Endothelial cell (in vitro differentiated cells): ENCODE measurements around the gene ACAA1. TPM values are rescaled to one million over a fixed set of nuclear protein-coding genes. Genes with fewer than 3 reads are reported as not detected.

Experiments used
- DNase-seq: peaks from one replicate; pipeline ENCODE4 v3.0.0; 2021; ENCODE audit warnings: low spot score
- H3K27ac Mint-ChIP-seq: one replicate; pipeline ENCODE4 v1.8.0; 2021; ENCODE audit warnings: mixed read lengths, inconsistent platforms; ENCODE audit not compliant: unreplicated experiment
- H3K27me3 Mint-ChIP-seq: one replicate; pipeline ENCODE4 v1.8.0; 2021; ENCODE audit warnings: mild to moderate bottlenecking, moderate library complexity, mixed read lengths, inconsistent platforms; ENCODE audit not compliant: unreplicated experiment
- H3K36me3 Mint-ChIP-seq: one replicate; pipeline ENCODE4 v1.8.0; 2021; ENCODE audit warnings: mild to moderate bottlenecking, low read depth, mixed read lengths, inconsistent platforms; ENCODE audit not compliant: unreplicated experiment
- H3K4me1 Mint-ChIP-seq: one replicate; pipeline ENCODE4 v1.8.0; 2021; ENCODE audit warnings: mild to moderate bottlenecking, mixed read lengths, inconsistent platforms; ENCODE audit not compliant: unreplicated experiment
- H3K4me3 Mint-ChIP-seq: one replicate; pipeline ENCODE4 v1.8.0; 2021; ENCODE audit warnings: mild to moderate bottlenecking, mixed read lengths, inconsistent platforms; ENCODE audit not compliant: unreplicated experiment
- H3K9me3 Mint-ChIP-seq: one replicate; pipeline ENCODE4 v1.8.0; 2021; ENCODE audit warnings: mixed read lengths, inconsistent platforms; ENCODE audit not compliant: unreplicated experiment
- total RNA-seq: library from RNA; stranded (reverse); fragmentation: NEBNext Ultra II Directional; extraction: Animal tissue kit (Norgen Biotek cat#: 25700); gene quantifications from one replicate; pipeline ENCODE4 v1.2.1, GENCODE V29; 2021; ENCODE audit not compliant: unreplicated experiment
- TF ChIP-seq, protein P1 (sequence below): fragments of 200-600 bp; sonication (generic); IDR thresholded peaks from one replicate; pipeline ENCODE4 v1.5.0; 2021; ENCODE audit warnings: antibody characterized with exemption; ENCODE audit not compliant: unreplicated experiment

ACAA1 gene
- total RNA-seq, 1 donor from 2014 or later: 71.9 TPM

- Mint-ChIP-seq H3K27me3 (peaks cover 24% of the 10 kb centered on the region), H3K9me3 (peaks cover 17% of the 10 kb centered on the region)
These were observed 50.4 kb downstream of the ACAA1 start for GRCh38 chr3:38086496-38086895.

DNA sequence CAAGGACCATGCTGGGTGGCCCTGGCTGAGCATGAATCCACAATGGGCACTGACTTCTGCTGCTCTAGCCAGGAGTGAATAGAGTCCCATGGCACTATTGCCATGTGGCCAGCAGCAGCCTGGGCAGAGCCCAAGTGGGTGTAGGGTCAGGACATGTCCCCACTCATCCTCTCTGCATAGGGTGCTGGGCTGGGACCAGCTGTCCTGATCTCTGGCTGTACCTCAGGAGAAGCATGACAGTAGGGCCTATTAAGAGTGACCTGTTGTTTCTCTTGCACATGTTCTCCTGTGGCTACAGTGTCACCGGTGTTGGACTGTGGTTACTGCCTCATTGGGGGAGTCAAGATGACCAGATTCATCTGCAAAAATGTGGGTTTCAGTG, 51.0 kb downstream of the ACAA1 start:
- Mint-ChIP-seq H3K4me1 (peaks cover 5% of the 10 kb centered on the region), H3K4me3 (no peak overlapping the region), H3K9me3 (peaks cover 17% of the 10 kb centered on the region), H3K36me3 (peaks cover 16% of the 10 kb centered on the region), H3K27me3 (peaks cover 24% of the 10 kb centered on the region), H3K27ac (peak overlapping the region; percentile 24)
- TF ChIP-seq, protein P1, sequence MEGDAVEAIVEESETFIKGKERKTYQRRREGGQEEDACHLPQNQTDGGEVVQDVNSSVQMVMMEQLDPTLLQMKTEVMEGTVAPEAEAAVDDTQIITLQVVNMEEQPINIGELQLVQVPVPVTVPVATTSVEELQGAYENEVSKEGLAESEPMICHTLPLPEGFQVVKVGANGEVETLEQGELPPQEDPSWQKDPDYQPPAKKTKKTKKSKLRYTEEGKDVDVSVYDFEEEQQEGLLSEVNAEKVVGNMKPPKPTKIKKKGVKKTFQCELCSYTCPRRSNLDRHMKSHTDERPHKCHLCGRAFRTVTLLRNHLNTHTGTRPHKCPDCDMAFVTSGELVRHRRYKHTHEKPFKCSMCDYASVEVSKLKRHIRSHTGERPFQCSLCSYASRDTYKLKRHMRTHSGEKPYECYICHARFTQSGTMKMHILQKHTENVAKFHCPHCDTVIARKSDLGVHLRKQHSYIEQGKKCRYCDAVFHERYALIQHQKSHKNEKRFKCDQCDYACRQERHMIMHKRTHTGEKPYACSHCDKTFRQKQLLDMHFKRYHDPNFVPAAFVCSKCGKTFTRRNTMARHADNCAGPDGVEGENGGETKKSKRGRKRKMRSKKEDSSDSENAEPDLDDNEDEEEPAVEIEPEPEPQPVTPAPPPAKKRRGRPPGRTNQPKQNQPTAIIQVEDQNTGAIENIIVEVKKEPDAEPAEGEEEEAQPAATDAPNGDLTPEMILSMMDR: no peak
- no peak for DNase-seq

More at GRCh38 chr3:38086496-38086895, 50.4 kb downstream of the ACAA1 start:
- H3K4me1 Mint-ChIP-seq: peaks cover 5% of the 10 kb centered on the region
- peaks cover 16% of the 10 kb centered on the region for H3K36me3 Mint-ChIP-seq
- H3K4me3 Mint-ChIP-seq: no peak overlapping the region
- no peak overlapping the region for H3K27ac Mint-ChIP-seq
- TF ChIP-seq, protein P1: no peak
- DNase-seq: no peak

DNA sequence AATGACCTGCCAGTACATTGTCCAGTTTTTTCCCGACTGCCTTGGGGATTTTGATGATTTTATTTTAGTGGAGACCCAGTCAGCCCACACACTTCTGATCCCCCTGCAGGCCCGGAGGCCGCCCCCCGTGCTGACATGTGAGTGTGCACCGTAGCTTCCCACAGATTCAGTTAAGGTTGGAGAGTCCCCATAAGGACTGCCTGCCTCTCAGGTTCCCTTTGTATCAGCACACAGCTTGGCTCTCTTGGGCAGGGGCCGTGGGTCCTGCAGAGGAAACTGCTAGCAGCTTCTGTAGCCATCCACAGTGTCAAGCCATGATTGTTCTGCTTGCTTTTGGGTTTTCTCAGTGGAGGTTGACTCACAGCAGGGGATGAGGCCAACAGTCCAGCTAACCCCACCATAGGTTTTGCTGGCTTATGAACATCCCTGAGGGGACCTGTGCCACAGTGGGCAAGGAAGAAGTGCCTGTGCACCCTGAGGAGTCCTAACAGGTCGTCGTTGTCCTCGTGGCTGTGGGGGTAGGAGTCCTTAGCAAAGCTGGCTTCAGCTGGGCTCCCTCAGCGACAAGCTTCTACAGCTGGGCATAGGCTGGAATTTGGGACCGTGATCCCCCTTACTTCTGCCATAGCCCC, 51.5 kb downstream of the ACAA1 start:
- Mint-ChIP-seq H3K27ac (no peak overlapping the region), H3K4me1 (peaks cover 5% of the 10 kb centered on the region), H3K27me3 (peaks cover 24% of the 10 kb centered on the region), H3K4me3 (no peak overlapping the region), H3K36me3 (peaks cover 19% of the 10 kb centered on the region), H3K9me3 (peaks cover 19% of the 10 kb centered on the region)
- TF ChIP-seq, protein P1: no peak
- DNase-seq: no peak

DNA sequence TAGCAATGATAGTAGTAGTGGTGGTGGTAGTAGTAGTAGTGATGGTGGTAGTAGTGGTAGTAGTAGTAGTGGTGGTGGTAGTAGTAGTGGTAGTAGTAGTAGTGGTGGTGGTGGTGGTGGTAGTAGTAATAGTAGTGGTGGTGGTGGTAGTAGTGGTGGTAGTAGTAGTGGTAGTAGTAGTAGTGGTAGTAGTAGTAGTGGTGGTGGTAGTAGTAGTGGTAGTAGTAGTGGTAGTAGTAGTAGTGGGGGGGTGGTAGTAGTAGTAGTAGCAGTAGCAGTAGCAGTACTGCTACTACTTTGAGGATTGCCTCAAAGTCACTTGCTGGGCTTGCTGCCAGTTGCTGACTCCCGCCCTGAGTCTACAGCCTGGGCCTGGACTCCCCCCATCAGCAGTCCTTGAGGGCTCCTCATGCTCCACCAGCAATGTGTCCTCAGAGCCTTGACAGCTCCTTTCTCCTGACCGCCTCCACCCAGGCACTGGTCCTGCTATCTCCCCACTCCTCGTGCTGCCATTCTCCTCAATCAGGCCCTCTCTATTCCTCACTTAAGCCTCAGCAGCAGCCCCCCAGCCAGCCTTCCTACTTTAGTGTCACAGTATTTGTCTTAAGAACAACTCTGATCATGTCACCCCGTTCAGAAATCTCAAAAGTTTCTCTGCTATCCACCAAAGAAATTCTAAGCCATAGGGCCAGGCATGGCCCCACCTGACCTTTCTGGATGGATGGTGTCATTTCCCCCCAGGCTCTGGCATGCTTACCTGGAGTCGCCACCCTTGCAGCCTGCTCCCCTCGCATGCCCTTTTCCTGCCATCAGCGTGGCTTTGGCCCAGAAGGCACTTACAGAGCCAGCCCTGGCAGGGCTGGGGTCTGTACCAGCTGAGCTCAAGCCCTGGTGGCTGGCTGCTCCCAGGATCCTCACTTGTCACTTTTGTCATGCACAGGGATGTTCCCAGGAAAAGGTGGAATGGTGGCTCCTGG, 52.3 kb downstream of the ACAA1 start:
- peaks cover 21% of the 10 kb centered on the region for H3K36me3 Mint-ChIP-seq
- peak overlapping the region; percentile 73 for H3K27ac Mint-ChIP-seq
- H3K4me3 Mint-ChIP-seq: peak overlapping the region; percentile 49
- peak; percentile 21 for DNase-seq
- peaks cover 21% of the 10 kb centered on the region for H3K9me3 Mint-ChIP-seq
- H3K27me3 Mint-ChIP-seq: peaks cover 24% of the 10 kb centered on the region
- peaks cover 5% of the 10 kb centered on the region for H3K4me1 Mint-ChIP-seq
- TF ChIP-seq, protein P1: no peak
